GM21786 (cell line): ENCODE results near the gene OR10A2.
A peak's percentile ranks its signal among the peaks of the same experiment; 100 is the strongest.
"Not testable (repeated sequence)": the region's sequence is repeated elsewhere in the genome, so short reads cannot be mapped to it uniquely, and the experiment has no call there.

Experiments
- ATAC-seq: cut with Tn5 transposase; IDR thresholded peaks from one replicate; pipeline ENCODE4 v1.9.1; 2021; ENCODE audit not compliant: unreplicated experiment

OR10A2 gene

DNA sequence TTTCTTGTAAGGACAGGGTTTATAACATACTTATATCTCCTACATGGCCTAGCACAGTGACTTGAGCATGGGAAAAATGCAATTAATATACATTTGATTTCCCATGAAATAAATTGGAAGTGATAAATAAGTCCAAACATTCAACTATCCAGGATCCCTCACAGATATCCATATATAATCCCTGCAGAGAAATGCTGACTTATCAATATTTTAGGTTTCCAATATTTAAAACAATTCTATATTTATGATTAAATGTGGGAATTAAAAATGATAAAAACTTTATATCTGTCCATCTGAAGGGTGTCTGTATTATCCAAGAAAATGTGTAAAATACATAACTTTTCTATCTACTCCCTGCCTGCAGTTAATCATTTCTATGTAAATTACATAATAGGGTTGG is 19.9 kb downstream of the OR10A2 start:
- ATAC-seq = no peak

DNA sequence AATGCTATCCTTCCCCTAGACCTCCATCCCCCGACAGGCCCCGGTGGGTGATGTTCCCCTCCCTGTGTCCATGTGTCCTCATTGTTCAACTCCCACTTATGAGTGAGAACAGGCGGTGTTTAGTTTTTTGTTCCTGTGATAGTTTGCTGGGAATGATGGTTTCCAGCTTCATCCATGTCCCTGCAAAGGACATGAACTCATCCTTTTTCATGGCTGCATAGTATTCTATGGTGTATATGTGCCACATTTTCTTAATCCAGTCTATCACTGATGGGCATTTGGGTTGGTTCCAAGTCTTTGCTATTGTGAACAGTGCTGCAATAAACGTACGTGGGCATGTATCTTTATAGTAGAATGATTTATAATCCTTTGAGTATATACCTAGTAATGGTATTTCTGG is 24.9 kb downstream of the OR10A2 start:
- ATAC-seq = not testable (repeated sequence)

DNA sequence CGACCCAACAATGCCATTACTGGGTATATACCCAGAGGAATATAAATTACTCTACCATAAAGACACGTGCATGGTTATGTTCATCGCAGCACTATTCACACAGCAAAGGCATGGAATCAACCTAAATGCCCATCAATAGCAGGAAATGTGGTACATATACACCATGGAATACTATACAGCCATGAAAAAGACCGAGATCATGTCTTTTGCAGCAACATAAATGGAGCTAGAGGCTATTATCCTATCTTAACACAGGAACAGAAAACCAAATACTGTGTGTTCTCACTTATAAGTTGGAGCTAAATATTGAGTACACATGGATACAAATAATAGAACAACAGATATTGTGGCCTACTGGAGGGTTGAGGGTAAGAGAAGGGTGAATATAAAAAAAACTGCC is 26.0 kb downstream of the OR10A2 start:
- no peak for ATAC-seq

DNA sequence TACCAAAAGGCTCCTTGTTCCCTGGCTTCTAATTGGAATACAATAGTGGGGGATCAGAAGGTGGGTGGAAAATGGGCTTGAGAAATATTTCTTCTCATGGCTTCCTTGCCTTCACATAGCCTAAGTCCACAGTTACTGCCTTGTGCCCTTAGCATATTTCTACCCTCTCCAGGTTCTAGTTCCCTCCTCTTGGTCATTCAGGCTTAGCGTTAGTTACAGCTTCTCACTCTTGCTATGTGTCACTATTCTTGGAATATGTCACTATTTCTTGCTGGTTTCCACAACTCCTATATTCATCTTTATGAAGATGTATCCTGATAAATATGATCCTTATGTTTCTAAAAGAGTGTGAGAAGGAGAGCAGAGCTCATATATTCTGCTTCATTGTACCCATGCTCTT is 27.0 kb downstream of the OR10A2 start:
- no peak for ATAC-seq

DNA sequence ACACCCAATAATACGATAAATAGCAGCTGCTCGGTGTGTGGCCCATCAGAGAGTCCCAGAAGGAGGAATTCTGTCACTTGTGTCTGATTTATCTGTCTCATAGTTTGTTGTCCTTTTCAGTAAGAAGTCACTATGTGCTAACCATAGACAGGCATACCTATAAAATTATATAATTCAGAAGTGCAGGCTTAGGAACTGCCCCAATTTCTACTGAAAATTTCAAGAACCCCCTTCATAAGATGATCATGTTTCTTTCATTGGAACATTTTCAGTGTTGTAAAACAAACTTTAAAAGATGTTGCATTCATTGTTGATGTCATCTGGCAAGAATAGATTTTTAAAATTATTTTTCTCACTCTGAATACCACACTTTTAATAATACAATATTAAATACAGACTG is 29.5 kb downstream of the OR10A2 start, which contains the start of gene OR2D2:
OR2D2 (minus strand) TSS at position 101 of the 400 bp plus-strand sequence; CDS start at position 101, 0 bp downstream.
- ATAC-seq = no peak

DNA sequence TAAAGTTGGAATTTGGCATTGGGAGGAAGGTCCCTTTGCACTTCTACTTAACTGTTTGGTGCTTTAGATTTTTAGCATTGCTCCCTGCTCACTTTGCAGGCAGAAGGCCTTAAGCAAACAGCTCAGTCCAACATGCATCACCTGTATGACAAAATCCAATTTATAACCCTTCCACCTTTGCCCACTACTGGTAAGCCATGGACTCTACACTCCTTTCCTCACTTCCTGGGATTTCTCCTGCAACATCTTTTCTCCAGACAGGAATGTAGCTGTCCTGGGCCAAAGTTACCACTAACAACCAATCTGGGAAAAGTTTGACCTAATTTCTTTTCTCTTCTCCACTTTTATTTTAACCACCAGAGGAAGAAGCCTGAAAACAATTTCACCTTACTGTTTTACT is 31.2 kb downstream of the OR10A2 start:
- no peak for ATAC-seq

DNA sequence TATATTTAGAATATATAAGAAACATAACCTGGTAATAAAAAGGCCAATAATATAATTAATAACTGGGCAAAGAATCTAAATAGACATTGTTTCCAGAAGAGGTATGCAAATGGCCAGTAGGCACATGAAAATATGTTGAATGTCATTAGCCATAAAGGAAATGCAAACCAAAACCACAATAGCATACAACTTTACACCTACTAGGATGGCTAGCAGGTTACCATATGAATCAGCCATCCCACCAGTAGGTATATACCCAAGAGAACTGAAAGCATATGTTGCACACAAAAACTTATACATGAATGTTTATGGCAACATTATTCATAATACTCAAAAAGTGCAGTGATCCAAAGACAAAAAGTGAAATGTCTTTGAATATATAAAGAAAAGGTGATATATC is 32.2 kb downstream of the OR10A2 start:
- peak; percentile 85 for ATAC-seq

DNA sequence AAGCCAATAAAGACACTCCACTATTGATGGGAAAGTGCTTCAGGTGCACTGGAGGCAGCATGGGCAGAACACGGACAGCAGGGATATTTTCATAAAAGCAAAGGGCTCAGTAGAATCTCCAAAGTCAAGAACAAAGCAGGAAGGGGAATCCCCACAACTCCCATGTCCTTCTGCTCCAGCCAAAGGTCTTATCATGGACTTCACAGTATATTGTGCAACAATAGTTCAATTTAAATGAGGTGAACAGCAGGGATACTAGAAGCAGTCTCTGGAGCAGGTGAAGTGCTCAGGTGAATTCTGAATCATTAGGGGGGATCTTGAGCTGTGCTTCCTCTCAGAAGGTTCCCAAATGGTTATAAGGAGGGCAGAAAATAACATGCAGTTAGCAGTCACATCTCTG is 36.1 kb downstream of the OR10A2 start:
- no peak for ATAC-seq

DNA sequence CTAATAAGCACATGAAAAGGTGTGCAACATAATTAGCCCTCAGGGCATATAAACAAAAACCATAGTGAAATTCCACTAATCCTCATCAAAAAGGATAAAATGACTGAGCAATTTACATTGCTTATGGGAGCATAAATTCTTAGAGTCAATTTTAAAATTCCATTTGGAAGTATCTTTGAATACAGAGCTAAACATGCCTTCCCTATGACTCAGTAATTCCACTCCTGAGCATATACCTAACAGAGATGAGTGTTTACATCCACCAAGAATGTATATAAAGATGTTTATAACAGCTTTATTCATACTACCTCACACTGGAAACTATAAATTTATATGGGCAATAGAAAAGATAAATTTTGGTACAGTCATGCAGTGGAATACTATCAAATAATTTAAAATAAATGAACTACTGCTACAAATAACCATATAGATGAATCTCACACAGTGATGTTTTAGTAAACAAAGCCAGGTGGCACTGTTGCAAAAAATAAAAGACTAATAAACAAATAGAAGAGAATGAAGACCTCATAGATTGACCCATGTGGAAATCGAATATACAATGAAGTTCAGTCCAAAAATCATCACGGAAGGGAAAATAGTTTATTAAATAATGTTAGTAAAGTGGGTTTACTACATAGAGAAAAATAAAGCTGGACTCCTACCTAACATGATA is 37.6 kb downstream of the OR10A2 start:
- no peak for ATAC-seq

DNA sequence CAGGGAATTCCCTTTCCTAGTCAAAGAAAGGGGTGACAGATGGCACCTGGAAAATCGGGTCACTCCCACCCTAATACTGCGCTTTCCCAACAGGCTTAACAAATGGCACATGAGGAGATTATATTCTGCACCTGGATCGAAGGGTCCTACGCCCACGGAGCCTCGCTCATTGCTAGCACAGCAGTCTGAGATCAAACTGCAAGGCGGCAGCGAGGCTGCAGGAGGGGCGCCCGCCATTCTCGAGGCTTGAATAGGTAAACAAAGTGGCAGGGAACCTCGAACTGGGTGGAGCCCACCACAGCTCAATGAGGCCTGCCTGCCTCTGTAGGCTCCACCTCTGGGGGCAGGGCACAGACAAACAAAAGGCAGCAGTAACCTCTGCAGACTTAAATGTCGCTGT is 41.9 kb downstream of the OR10A2 start:
- not testable (repeated sequence) for ATAC-seq

DNA sequence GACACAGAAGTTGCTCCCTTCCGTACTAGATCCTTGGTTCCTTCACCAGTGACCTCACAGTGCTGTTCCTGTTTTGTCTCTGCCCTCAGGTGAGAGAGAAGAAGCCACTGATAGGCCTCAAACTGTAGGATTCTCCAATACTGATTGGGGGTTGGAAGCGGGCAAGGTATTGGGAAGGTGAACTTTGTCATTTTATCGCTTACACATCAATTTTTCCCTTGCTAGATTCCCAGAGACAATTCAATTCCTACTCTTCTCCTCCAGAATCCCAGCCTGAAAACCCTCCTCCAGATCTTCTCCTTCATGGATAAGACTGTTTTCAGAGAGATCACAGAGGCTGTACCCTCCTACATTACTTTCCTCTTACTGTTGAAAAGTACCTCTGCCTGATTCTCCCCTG is 48.5 kb downstream of the OR10A2 start:
- ATAC-seq = no peak

DNA sequence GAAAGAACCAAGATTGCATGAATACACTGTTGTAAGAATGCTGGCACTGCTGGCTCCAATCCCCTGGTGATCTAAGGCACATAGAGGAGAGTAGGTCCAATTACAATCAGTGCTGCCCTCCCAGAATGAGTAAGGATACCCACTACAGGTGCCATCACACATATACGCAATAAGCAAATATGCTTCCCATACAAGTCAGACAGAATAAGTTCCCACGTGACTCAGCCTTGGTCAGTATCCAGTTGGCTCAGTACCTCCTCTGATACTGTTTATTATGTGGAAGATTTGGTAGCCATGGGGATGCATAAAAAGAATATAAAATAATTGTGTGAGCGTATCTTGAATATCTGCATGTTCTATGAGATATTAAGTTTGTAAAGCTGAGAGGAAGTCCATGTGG is 49.1 kb downstream of the OR10A2 start:
- ATAC-seq = no peak

DNA sequence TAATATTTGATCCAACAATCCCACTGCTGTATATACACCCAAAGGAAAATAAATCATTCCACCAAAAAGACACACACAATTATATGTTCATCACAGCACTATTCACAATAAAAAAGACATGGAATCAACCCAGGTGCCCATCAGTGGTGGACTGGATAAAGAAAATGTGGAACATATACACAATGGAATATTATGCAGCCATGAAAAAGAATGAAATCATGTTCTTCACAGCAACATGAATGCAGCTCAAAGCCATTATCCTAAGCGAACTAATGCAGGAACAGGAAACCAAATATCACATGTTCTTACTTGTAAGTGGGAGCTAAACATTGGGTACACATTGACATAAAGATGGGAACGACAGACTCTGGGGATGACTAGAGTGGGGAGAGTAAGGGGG is 56.8 kb downstream of the OR10A2 start:
- ATAC-seq = no peak

DNA sequence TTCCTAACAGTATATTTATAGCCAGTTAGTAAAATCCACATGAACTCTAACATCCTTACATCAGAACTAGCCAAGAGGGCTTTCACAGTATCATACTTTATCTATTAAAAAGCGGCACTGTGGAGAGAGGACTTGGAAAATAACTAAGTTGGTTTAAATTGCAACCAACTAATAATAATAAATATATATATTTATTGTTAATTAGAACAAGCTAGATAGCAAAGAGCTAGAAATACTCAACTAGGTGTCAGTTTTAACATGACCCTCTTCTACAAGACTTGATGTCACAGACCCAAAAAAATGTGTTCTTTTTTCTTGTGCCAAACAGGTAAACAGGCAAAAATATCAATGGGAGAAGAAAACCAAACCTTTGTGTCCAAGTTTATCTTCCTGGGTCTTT is 57.8 kb downstream of the OR10A2 start, which contains the start of gene OR2D3:
OR2D3 (plus strand) TSS at position 301 of the 400 bp plus-strand sequence; CDS start at position 301, 0 bp downstream.
- no peak for ATAC-seq
